Activated effector memory CD4-positive, alpha-beta T cell treated with anti-CD3 and anti-CD28 coated beads, Interleukin-2, amount 50 U/mL, for 16 hours (primary cell): Measurements from ENCODE around the gene TRPM3.
"Not testable (repeated sequence)": the region's sequence is repeated elsewhere in the genome, so short reads cannot be mapped to it uniquely, and the experiment has no call there.

ENCODE experiments used
- DNase-seq: peaks from one replicate; pipeline ENCODE4 v3.0.0-alpha.2; 2020

The TRPM3 gene

DNA sequence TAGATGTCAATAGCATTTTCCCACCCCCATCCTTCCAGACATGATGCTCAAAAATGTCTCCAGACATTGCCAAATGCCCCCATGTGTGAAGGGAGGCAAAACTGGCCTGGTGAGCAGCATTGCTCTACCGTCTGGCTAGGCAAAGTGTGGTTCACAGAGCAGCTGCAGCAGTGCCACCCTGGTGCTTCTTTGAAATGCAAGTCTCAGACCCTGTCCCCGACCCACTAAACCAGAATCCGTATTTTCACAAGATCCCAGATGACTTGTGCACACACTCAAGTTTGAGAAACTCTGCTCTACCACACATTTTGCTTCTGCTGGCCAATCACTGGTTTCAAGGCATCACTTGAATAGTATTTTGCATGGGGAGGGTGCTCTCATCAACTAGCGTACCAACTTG lies 480.4 kb downstream of the TRPM3 start:
- no peak for DNase-seq

DNA sequence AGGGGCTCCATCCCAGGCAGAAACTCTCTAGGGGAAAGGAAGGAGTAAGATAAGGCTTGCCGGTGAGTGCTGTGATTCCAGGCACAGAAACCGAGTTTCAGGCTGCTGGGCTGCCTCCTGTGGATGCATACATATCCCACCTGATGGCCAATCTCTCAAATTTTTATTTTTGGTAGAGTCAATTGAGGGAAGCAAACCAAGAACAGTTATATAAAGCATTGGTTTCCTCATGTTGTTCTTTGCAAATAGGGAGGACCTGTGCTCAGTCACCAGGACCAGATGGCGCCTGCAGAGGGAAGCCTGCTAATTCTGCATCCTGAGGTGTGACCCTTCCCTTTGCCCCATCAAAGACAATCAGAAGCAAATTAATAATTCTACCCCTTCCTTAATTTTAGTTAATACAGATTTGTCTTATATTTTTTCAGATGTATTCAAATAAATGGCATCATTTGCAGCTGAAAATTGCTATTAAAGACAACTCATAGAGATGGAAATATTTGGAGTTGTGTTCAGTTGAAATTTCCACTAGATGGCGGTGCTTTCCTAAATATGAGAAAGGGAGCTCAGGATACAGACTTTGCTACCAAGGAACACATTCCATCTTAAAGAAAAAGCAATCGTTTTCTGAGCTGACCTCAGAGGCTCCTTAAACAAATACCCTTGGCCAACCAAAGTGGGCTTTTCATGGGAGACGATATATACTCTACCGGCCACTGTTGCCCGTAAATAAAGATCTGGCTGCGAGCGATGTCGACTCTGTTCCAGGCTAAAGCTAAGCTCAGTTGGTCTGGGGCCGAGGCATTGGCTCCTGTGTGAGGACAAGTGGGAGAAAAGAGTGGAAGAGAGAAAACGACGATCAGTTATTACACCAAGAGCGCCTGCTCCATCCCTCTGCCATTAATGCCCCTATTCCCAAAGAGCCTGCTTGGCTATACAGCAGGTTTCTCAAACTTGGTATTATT lies 481.3 kb downstream of the TRPM3 start:
- DNase-seq: no peak

DNA sequence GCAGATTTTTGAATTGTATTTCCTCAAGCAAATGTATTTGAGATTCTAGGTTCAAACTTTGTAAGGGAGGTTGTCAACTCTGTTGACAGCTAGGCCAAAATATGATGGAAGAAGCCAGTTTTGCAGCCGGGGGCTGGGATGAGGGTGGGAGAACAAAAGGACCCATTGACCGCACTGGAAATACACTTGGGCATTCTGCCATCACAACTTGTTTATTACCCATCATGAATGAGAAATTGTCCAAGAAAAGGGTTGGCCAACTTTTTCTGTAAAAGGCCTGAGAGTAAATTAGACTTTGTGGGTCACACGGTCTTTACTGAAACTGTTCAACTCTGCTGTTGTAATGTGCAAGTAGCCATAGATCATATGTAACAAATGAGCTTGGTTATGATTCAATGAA lies 485.6 kb downstream of the TRPM3 start:
- no peak for DNase-seq

DNA sequence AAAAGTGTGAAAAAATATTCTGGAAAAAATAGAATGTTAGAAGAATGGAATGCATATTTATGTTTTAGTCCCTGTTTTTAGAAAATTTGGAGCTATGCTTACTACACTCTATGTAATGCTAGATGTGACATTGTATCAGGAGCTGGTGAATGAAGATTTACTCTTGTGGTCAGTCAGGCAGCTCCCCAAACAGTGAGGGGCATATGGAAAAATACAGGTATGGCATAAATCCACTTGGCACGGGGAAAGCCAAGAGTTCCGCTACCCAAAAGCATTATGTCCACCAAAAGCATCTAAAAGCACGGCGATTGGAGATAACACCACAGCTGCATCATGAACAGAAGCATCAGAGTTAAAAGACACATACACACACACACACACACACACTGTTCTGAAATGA lies 486.7 kb downstream of the TRPM3 start:
- no peak for DNase-seq

DNA sequence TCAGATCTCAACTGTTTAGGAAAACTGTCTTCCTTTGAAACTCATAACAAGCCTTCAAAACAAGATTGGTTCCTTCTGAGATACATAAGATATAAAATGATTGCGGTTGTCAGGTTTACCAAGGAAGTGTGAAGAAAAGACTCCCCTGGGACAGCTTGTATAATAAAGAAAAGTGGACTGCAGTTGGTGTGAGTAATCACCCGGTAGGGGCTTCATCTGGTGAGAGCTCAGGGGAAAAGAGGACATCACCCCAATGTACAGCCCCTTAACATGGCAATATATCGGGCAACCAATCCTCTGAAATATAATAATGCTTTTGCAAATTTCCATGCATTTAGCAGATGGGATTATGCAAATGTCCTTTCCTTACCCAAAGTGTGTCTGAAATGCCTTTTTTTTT lies 490.4 kb downstream of the TRPM3 start:
- no peak for DNase-seq

DNA sequence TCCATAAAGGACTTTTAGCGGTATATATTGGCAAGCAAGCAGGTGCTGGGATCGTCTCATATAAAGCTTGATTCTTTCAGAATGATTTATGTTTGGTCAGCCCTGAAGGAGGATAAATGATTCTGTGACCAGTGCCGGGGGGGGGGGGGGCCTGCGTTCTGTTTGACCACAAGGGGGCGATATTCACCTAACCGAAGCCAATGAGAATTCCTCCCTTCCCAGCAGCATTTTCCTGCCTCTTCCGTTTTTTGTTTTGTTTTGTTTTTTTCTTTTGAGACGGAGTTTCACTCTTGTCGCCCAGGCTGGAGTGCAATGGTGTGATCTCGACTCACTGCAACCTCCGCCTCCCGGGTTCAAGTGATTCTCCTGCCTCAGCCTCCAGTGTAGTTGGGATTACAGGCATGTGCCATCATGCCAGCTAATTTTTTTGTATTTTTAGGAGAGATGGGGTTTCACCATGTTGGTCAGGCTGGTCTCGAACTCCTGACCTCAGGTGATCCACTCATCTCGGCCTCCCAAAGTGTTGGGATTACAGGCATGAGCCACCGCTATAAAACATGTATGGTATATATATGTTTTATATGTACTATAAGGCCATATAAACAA lies 492.2 kb downstream of the TRPM3 start:
- not testable (repeated sequence) for DNase-seq

DNA sequence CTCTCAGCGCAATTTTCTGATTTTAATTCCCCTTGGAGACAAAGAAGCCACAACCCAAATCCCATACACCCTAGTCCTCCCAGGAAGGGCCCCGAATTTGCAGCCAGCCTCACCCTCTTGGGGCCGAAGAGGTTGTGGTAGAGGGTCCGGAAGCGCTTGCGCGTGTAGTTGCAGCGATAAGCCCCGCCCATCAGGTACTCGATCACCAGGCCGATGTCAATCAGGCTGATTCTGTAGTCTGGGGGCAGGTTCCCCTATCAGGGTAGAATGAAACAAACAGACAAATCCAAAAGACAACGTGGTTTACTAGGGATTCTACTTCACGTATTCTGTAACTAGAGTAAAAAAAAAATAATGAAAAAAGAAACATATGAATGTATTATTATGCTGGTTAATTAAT lies 496.3 kb downstream of the TRPM3 start:
- no peak for DNase-seq

DNA sequence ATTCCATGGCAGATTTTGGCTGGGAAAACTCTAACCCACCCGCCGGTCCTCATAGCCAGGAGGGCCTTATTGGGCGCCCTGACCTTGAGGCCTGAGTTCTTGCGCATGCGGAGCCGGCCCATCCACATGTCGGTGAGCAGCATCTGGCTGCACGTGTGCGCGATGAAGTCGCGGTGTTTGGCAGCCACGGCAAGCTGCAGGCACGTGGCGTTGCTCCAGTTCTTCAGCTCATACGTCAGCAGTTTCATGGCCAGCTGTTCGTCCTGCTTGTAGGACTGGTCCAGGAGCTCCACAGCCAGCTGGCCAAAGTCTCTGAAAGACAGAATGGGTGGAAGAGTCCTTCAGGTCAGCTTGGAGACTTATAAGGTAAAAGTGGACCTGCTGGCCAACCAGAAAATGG lies 502.6 kb downstream of the TRPM3 start:
- no peak for DNase-seq

DNA sequence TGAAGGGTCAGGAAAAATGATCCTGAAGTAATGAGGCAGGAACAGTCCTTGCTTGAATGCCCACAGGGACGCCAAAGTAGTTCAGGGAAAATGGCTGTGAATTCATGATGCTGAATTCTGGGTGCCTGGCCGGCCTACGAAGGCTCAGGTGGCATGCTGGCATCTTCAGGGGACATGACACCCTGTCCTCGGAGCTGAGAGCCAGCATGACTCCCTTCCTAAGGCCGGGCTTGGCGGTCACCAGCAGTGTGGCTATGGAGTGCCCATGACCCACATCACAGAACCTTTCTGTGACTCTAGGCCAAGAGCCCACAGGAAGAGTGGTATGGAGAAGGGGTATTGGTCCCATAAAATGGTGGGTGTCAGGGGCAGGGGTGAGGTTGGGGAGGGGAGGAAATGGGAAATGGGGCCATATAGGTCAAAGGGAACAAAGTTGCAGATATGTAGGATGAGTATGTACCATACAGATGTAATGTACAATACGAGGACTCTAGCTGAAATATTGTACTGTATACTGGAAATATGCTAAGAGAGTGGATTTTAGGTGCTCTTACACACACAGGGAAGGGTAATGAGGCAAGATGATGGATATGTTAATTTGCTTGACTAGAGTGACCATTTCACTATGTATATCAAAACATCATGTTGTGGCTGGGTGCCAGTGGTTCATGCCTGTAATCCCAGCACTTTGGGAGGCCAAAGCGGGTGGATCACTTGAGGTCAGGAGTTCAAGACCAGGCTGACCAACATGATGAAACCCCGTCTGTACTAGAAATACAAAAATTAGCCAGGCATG lies 504.2 kb downstream of the TRPM3 start:
- DNase-seq: no peak

DNA sequence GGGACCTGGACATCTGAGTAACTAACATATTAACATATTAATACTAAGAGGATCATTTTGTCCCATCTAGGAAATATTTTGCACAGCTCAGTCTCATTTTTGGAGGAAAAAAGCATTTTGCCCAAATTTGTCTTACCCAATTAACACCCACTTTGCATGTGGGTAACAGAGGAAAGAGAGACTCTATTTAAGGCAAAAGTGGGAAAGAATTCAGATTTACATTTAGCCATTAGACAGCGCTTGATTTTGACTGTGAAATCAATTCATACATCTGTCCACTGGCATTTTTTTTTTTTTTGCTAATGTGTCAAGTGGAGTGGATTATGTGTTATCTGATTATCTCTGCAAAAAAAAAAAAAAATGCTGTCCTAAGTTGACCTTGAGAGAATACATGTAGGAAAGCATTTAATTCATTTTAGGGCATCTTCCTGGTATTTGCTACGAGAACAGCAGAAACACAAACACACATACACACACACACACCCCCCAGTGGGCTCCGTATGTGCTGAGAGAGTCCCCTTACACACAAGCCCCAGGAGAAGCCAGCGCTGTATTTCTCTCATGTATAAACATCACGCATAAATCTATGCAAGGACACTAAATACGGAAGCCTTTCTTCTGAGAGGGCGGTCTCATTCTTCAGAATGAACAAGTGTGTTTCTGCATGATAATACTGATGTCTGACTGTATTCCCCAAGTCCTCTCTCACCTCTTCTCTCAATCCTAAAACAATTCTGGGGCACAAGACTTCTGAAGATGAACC lies 505.0 kb downstream of the TRPM3 start:
- no peak for DNase-seq

DNA sequence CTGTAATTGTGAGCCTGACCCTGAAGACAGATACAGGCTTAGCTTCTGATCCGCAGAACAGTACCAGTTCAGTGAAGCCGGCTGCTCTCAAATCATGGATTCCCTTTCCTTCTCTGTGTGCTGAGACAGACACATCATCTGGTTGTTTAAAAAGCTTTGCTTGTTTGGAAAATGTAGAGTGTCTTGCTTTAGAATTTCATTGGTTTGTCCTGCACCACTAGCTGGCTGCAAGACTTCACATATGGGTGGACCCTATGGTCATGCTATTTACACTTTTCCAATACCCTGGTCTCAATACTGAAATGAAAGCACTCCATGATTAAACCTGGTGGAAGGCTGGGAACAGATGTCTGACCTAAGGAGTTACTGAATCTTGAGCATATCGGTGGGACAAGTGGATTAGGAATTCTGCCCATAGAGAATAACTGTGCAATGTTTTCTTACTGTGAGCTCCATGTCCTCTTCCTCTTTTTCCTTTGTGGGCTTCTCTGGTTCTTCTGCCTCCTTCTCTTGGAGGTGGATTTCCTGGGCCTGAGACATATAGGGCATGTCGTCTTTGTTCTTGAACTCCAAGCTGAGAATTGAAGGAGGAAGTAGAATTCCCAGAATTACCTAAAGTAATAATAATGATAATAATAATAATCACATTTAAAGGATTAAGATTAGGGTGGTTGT lies 505.8 kb downstream of the TRPM3 start:
- no peak for DNase-seq

DNA sequence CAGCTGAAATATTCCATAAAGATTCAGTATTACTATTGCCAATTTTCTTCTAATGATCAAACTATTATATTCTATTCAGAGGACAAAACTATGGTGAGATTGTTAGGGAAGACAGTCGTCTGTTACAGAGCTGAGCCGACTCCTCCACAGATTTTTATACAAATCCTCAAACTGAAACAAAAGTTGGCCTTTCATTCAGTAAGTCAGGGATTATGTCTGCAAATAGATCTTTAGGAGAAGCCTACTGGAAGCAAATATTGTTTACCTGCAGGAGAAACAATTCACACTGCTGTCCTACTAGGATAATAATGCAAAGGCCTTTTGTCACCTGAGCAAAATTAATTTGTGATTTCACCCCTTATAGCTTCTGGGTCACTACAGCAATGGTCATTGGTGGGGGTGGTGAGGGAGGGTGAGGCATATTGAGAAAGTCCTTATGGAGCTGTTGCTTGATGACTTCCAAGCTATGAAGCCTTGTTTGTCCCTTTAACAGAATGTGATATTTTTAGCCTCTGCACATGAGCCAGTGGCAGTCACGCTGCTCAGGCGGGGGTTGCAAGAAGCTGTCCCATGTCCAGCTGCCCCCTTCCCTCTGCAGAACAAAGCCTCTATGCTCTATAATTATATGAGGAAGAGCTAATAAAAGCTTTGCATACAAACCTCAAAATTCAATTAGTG lies 506.5 kb downstream of the TRPM3 start:
- no peak for DNase-seq

DNA sequence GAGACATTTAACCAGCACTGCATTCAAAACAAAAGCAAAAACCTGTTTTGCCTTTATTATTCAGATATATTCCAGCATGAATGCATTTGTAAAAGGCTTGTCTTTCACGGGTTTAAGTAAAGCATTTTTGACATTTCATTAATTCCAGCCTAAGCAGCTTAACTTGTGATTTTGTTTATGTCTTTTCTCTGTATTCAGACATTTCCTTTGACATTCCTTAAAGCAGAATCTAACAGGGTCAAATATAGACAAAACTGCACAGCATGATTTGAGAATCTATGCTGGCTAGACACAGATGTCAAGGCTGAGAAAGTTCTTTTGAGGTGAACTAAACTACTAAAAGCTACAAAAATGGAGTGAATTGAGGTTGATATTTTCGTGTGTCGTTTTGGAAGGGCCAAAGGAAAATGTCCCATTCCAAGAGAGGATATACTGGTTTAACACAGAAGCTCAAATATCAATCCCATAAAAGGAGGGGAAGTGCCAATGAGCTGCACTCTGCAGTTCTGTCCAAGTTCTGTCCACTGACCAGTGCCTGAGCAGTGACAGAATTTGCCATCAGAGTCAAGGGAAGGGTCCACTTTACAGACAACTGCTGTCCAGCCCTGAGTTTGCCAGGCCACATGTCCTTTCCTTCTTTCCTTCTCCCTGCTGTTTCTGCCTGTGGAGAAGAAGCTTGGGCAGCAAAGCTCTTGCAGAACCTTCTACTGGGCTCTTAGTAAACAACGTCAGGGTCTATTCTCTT lies 508.2 kb downstream of the TRPM3 start:
- no peak for DNase-seq

DNA sequence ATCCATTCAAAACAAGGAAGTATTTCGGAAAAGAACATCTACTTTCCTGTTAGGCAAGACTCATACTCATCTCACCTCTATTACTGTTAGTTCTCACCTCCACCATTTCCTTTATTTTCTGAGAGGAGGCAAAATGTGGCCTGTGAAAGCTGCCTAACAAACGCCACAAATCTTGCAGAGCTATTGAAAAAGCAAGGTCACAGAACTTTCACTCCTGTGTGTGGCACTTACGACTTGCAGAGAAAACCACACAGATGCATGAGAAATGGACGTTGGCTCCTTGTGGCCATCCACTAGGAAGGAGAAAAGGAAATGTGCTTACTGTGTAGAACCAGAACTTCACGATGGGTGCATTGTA lies 511.2 kb downstream of the TRPM3 start:
- DNase-seq: no peak

DNA sequence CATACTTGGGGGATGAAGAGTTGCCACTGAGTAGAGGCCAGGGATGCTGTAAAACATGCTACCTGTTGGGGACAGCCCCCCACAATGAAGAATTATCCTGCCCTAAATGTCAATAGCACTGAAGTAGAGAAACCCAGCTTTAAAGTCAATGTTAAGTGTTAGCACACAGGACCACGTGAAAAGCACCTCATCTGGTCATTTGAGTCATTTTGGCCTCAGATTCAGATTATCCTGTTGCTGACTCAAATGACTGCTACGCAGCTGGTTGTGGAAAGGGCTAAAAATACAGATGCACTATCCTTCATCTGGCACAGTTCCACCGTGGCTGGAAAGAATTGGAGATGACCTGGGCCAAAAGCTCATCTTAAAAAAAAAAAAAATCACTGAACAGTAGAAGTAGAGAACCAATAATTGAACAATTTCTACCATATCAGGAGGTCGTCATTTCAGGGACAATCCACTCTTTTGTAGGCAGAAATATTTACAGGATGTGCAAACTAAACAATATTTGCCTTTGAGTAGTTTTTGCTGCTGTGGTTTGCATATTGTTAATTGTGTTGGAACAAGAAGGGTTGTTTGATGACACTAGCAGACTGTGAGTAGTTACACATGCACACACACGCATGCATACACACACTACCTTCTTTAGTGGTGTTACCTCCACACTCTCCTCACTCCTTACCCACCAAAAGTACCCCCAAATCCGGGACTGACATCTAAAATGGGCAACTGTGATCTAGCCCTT lies 511.7 kb downstream of the TRPM3 start:
- no peak for DNase-seq

DNA sequence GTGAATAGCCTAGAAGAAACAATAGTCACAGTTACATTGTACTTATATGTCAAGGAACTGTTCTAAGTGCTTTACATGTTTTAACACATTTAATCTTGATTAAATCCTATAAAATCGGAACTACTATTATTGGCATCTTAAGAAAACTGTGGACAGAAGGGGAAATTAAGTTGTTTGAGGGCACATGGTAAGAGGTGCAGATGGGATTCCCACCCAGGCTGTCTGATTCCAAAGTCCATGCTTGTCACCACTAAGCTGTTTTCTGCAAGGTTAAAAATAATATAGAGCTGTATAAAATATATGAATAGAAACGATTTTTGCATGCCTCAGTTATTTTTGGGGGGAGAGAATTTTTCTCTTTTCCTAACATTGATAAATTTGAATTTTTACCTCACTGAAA lies 512.4 kb downstream of the TRPM3 start:
- no peak for DNase-seq

DNA sequence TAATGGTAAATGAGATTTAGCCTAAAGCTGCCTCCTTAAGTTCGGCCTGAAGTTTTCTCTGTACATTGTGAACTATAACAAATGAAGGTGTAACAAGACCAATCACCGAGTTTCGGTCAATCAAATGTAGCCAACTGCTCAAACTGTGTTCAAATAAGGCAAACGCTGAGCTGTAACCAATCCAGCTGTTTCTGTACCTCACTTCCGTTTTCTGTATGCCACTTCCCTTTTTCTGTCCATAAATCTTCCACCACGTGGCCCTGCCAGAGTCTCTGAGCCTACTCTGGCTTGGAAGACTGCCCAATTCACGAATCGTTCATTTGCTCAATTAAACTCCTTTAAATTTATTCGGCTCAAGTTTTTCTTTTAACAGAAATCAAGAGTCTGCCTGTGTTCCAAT lies 513.5 kb downstream of the TRPM3 start:
- no peak for DNase-seq

DNA sequence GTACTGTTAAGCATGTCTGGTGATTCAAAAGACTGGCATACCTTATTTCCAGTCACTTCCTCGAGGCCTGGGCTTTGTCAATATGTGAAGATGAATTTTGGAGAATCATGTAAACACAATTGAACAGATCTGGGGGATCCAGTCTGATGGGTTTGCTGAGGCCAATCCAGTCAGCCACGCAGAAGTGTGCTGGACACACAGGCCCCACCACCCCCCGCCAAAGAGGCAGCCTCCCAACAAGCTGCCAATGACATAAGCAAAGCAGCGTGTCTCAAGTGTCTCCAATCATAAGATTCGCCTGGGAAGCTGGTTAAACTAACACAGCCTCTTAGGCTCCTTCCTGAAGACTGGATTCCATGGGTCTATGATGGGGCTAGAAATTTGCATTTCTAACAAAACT lies 514.1 kb downstream of the TRPM3 start:
- no peak for DNase-seq

DNA sequence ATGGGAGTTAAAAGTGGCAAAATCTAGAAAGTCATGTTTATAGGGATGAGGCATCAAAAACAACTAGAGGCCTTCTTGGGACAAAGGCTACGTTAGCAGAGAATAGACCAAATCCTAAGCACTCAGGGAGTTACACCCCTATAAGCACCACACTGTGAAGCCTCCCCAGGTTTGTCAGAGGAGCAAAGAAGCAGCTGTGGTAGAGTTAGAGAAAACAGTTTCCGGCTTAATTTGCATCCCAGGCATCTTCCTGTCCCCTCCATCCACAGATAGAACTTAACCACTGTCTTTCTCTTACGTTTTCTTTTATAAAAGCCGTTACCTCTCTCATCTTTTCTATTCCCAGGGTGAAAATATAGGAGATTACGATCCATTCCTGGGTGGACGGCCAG lies 518.4 kb downstream of the TRPM3 start:
- no peak for DNase-seq

DNA sequence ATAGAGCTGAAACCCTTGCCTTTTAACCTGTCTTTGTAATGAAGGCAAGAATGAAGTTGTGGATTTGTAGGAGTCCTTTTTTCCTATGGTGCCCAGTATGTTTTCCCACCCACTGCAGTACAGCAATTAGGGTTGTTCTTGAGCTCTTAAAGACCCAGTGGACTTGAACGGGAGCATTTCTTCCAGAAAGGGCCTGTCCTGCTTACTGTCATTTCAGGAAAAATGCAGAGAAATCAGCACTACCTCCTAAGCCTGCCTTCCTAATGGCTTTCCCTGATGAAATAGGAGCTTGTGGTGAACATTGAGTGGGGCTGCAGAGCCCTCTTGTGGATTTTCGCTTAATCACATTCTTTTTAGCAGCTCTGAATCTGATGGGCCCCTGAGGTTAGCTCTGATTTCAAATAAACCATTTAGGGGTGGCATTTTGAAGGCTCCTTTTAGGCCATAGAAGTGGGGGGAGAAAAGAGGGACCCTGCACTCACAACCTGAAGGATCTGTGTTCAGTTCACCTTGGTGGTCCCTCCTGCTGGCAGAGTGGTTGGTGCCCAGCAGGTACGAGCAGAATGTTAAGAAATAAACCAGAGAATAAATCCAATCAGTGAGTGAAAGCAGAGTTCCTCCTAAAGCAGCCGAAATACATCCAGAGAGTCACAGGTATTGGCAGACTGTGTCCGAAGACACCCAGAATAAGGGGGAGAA lies 519.0 kb downstream of the TRPM3 start:
- no peak for DNase-seq
